ENCODE measurements around the gene USP3. TPM values are rescaled to one million over a fixed set of nuclear protein-coding genes. Genes with fewer than 3 reads are reported as not detected.

USP3 gene
- total RNA-seq, 4 donors from 2014 or later: 12.1 to 29.4 (median 15.5) TPM

- no peak overlapping the region for H3K4me3 ChIP-seq
- no peaks in the 10 kb centered on the region for H3K9me3 ChIP-seq
- ATAC-seq (no peak), DNase-seq (no peak)
- intact Hi-C loops (cut with DNase I; ENCODE audit: low total_unique reads): no loop called here
- no peak for TF ChIP-seq CTCF (IDR thresholded peaks at IDR 0.05 in 4 of 5, conservative IDR thresholded peaks at IDR 0.05 in 1 of 5)
- no peak for TF ChIP-seq POLR2A (IDR thresholded peaks at IDR 0.05)
- H3K27ac ChIP-seq: no peak overlapping the region
- no peaks in the 10 kb centered on the region for H3K4me1 ChIP-seq
- no peaks in the 10 kb centered on the region for H3K27me3 ChIP-seq
- in situ Hi-C loops (cut with MboI; ENCODE audit: low sequenced_read_pairs in 4 of 4): no loop called here
- peaks cover 0 to 51% of the 10 kb centered on the region in 2 donors for H3K36me3 ChIP-seq
Measured at GRCh38 chr15:63573533-63573932, 69.1 kb downstream of the USP3 start.

- intact Hi-C loops (cut with DNase I; ENCODE audit: low total_unique reads): no loop called here
- no peaks in the 10 kb centered on the region for H3K27me3 ChIP-seq
- no peak overlapping the region for H3K4me3 ChIP-seq
- TF ChIP-seq POLR2A (IDR thresholded peaks at IDR 0.05) (no peak), CTCF (IDR thresholded peaks at IDR 0.05 in 4 of 5, conservative IDR thresholded peaks at IDR 0.05 in 1 of 5) (no peak)
- DNase-seq (no peak), ATAC-seq (no peak)
- no peak overlapping the region for H3K27ac ChIP-seq
- H3K9me3 ChIP-seq: no peaks in the 10 kb centered on the region
- peaks cover 0 to 53% of the 10 kb centered on the region in 2 donors for H3K36me3 ChIP-seq
- in situ Hi-C loops (cut with MboI; ENCODE audit: low sequenced_read_pairs in 4 of 4): loop anchor here in 1 of 4 donors (25.0 kb wide), 1 partner anchor 288 kb away; the partner anchor contains the start of gene APH1B
- no peaks in the 10 kb centered on the region for H3K4me1 ChIP-seq
Measured at GRCh38 chr15:63575312-63575711, 70.9 kb downstream of the USP3 start.

GRCh38 chr15:63576441-63576840 is 72.0 kb downstream of the USP3 start:
- DNase-seq (no peak), ATAC-seq (no peak)
- H3K4me3 ChIP-seq: no peak overlapping the region
- peaks cover 0 to 49% of the 10 kb centered on the region in 2 donors for H3K36me3 ChIP-seq
- in situ Hi-C loops (cut with MboI; ENCODE audit: low sequenced_read_pairs in 4 of 4) (loop anchor here in 1 of 4 donors (25.0 kb wide), 1 partner anchor 289 kb away; the partner anchor contains the start of gene APH1B), intact Hi-C loops (cut with DNase I; ENCODE audit: low total_unique reads) (no loop called here)
- no peak overlapping the region for H3K27ac ChIP-seq
- no peaks in the 10 kb centered on the region for H3K9me3 ChIP-seq
- no peak for TF ChIP-seq CTCF (IDR thresholded peaks at IDR 0.05 in 4 of 5, conservative IDR thresholded peaks at IDR 0.05 in 1 of 5)
- no peak for TF ChIP-seq POLR2A (IDR thresholded peaks at IDR 0.05)
- H3K27me3 ChIP-seq: no peaks in the 10 kb centered on the region
- H3K4me1 ChIP-seq: no peaks in the 10 kb centered on the region

- in situ Hi-C loops (cut with MboI; ENCODE audit: low sequenced_read_pairs in 4 of 4) (loop anchor here in 1 of 4 donors (25.0 kb wide), 1 partner anchor 295 kb away; the partner anchor contains the start of gene APH1B), intact Hi-C loops (cut with DNase I; ENCODE audit: low total_unique reads) (no loop called here)
- Histone ChIP-seq H3K27me3 (no peaks in the 10 kb centered on the region), H3K4me3 (no peak overlapping the region), H3K4me1 (no peaks in the 10 kb centered on the region), H3K9me3 (no peaks in the 10 kb centered on the region), H3K36me3 (peaks cover 0 to 30% of the 10 kb centered on the region in 2 donors), H3K27ac (no peak overlapping the region)
- ATAC-seq: no peak
- no peak for DNase-seq
- TF ChIP-seq CTCF (IDR thresholded peaks at IDR 0.05 in 4 of 5, conservative IDR thresholded peaks at IDR 0.05 in 1 of 5): no peak
- no peak for TF ChIP-seq POLR2A (IDR thresholded peaks at IDR 0.05)
Measured at GRCh38 chr15:63582179-63582578, 77.8 kb downstream of the USP3 start.

Data from gastrocnemius medialis (tissue), 4 donors.